DMS 273 treated with DMSO at 0.1 percent for 48 hours (cell line): Measurements from ENCODE around the gene RASD2.

Experiments
- DNase-seq: peaks from one replicate; lab custom pipeline; 2025; lab: John Stamatoyannopoulos, UW

Gene RASD2

DNA sequence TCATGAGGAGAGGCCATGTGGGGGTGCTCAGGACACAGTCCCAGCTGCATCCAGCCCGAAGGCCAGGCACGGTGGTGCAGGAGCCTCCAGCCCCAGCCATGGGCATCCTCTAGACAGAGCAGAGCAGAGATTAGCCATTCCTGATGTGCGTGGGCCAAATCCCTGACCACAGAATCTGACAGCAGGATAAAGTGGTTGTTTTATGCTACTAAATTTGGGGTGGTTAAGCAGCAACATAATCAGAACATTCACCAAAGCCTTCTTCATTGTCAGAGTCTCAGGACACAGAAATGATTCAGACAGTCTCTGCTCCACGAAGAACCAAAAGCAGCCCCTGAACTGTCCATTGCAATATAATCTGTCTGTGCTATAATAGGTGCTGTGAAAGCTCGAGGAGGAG, 19.7 kb downstream of the RASD2 start:
- DNase-seq: no peak

DNA sequence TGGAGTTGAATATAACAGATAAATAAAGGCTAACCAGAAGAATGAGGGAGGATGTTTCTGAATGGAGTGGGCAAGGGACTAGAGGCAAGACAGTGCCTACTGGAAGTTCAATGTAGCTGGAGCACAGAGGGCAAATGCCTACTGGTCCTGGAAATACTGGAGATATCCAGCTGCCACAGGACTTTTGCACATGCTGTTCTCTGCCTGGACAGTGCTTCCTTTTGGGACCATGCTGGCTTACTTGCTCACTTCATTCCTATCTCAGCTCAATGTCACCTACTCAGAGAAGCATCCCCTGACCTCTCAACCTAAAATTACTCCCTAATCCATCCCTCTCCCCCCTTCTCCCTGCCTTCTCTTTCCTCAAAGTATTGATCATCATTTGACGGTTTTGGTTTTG, 20.2 kb downstream of the RASD2 start:
- no peak for DNase-seq

DNA sequence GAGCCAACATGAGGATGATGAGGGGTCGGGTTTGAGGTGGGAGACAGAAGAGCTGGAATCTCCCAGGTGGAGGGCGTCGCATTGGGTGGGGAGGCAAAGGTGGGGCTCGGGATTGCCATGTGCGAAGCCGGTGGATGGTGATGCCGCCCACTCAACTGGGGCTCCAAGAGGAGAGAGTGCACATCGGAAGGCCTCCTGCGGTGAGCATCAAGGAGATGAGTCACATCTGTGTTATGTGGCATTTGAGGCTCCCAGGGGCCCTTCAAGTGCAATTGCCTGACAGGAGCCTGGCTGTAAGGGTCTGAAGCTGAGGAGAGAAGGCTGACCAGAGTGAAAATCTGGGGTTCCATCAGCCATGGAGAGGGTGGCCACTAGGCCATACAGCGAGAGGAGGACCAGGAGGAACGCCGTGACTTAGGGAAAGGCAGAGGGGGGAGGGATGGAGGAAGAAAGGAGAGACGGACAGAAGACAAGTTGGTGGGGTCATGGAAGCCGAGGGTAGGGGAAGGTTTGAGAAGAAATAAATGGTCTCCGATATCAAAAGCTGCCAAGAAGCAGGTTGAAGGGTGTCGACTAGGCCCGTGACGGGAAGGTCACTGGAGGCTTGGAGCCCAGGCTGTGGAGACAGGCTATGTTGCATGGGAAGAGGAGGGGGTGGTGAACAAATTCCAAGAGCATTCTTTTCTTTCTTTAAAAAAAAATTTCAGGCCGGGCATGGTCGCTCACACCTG, 21.3 kb downstream of the RASD2 start:
- no peak for DNase-seq

DNA sequence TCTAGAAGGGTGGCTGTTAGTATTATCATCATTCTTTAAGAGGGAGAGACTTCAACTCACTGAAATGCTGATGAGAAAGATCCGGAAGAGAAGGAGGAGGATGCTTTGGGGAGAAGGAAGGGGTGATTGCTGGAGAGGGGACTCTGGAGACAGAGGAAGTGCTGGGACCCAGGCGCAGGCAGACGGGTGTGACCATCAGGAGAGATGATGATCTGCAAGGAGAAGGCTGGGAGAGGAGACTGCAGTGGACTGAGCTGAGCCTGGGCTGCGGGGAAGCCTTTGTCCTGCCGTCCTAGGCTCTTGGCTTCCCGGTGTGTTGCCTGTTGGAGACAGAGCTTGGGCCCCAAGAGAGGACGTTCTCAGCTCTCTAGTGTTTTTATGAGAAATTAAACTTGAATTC, 22.6 kb downstream of the RASD2 start:
- DNase-seq: no peak

DNA sequence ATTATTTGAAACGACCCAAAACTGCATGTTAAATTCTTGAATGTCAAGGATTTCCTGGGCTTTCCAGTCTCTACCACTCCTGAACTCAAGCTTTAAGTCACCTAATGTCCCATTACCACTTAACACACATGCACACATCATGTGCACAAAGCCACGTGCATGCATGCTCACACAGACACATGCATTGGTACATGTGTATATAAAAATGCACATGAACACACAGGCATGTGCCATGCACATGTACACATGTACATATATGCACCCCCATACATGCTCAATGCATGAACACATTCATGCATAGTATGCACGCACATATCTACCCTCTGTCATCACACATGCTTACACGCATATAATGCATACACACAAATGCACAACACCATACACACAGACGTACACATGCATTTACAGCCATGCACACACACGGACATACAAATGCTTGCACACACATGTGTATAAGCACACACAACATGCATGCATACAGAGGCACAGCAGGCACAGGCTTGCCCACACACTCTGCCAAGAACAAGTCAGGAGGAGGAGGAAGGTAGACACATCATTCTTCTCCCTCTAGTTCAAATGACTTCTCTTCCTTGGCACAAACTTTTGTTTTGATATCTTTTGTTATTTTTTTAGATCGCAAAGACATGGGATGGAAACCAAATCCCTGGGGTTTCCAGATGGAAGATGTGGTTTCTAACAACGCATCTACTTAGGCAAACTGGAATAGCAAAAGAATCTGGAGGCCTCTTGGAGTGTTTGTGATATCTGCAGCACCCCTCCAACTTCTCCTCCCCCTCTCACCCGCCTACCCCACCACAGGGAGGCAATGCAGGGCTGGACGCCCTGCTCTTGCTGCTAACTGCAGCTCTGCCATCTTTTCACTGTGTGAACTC, 24.6 kb downstream of the RASD2 start:
- no peak for DNase-seq

DNA sequence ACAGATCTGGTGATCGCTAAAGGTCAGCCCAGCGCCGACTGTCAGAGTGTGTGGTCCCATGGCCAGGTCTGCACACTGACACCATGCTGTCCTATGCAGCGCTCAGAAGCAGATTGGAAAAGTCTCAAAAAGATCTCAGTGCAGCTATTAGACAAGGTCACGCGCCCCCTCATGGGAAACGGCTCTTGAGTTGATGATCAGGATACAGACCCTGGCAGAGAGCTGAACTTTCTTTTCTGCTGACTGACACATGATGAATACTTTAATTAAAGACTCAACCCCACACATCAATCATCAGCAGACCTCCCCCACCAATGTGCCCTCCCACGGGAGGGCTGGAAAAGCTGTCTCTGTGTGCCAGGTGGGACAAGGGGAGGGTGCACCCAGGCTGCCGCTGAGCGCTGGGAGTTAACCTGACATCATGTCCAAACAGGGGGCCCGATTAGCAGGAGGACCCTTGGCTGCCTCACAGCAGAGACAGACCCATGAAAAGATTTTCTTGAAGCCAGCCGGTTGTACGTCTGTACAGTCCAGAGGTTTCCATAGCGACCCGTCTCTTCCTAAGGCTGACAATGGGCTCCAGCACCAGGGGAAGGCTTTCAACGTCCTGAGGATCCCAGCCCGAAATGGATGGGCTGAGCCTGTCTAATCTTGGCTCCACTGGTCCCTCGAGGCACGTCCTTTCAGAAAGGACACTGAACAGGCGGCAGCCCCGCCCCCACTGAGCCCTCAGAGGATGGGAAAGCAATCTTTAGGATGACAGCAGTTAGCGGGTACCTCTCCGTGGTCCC, 26.9 kb downstream of the RASD2 start:
- DNase-seq: no peak

DNA sequence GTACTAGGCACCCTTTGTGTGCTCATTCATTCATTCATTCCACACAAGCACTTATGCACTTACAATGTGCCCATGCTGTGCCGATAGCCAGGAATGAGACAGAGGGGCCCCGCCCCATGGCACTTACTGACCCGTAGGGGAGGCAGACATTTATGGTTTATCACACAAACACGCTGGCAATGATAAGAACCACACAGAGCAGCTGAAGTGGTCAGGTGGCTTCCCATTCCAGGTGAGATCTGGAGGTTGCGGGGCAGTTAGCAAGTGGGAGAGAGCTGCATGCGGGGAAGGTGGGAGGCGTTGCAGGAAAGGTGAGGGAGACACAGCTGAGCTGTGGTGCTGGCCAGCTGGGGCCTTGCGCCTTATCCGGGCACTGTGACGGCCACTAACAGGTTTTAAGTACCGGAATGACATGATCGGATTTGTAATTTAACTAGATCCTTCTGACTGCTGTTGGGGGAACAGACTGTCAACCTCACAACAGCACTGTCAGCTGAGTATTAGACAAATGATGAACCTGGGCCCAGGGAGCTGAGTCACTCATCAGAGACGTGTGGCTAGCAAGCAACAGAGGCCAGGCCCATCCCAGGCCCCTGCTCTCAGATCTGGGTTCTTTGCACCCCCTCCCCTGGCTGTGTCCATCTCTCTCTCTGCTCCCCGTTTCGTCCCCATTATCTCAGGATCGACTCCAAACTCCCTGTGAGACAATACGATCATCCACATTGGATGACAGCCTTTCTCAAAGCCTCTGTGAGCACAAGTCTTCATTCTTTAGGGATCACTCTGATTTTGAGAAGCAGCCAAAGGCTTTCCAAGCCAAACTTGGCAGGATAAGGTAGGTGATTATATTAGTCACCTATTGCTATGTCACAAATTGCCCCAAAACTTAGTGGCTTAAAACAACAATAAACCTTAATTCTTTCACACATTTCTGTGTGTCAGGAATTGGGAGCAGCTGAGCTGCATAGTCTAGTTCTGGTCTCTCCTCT, 28.4 kb downstream of the RASD2 start:
- no peak for DNase-seq

DNA sequence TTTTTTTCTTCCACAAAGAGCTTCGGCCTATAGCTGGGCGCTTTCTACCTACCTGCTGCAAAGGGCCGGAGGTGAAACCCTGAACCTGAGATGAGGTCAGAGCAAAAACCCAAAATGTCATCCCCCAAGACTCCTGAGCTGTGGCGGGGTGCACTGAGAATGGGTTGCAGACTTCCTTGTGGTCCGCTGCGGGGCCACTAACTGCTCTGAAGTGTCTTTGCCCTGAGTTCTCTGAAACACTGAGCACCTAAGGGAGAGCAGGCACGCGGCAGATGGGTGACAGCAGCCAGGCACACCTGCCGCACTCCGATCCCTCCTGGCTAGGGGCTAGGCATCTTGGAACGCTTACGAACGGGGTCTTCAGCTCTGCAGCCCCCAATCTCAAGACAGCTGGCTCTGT, 29.3 kb downstream of the RASD2 start:
- no peak for DNase-seq

DNA sequence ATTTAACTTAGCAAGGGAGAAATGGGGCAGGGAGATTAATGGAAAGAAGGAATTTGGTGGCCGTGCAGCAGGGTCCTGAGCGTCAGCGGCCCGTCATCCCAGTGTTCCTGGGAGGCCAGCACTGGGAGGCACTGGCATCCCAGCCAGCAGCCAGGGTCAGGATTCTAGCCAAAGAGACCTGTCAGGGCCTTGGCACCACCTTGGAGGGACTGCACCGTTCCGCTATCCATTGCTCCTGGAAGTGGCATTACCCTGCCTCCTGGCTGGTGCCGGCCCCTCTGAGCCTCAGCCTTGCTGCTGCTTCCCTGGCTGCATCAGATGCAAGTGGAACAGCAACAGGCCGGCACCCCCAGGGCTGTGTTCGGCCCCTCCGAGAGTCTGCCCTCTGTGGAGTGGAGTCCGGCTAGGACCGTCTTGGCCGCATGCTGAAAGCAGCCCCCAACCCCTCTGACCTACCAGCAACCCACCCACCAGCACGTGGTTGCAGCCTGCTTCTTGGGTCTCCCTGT, 30.1 kb downstream of the RASD2 start:
- no peak for DNase-seq

DNA sequence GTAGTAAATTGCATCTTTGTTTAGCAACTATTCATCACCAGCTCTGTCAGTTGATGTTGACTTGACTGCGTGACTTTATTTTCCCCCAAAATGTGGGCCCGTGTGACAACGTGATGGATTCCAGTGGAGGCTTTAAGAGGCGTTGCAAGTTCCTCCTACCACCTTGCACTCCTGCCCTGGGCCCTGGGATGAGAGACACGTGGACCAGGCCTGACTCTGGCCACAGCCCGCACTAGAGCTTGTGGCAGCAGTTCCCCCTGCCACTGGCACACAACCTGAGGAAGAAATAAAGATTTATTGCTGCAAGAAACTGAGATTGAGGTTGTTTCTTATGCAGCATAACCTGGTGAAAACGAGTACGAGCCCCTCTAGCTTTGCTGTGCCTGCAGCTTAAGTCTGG, 31.9 kb downstream of the RASD2 start:
- no peak for DNase-seq

DNA sequence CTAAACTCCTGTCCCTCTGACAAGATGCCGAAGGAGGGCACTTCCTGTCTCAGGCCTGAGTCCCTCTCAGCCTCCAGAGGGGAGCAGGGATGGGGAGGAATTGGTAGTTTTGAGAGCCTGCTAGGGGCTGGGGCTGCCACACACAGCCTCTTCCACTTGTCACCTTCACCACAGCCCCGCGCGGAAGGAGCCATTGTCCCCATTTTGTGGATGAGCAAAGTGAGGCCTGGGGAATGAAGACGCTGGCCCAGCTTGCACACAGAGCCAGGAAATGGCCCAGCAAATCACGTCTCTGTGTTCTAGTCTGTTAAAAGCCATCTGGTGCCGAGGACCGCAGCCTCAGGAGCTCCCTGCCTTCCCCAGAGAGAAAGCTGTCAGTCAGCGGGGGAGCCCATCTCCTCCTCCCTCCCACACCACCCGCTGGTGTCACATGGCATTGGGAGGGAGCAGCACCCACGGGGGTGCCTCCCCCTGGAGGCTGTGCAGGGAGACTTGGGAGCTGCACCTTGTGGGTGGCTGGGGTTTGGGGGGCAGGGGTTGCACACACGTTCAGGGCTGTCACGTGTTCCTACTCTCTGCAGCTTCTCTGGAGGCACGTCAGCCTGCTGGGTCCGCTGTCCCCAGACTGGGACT, 34.6 kb downstream of the RASD2 start:
- no peak for DNase-seq

DNA sequence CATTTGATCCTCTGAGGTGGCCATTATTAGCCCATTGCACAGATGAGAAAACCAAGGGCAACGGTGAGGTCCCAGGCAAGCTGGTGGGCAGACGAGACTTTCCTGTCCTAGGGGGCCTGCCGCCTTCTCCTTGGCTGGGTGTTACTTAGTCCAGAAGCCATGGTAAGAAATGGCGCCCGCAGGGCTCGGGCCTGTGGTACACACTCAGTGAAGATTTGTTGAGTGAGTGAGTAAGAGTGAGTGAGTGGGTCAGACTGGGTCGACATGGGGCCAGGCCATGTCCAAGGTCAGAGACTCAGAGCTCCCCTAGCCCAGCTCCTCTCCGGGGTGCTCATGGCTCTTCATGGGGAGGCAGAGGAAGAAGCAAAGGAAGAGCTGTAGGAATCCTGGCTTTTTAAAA, 36.0 kb downstream of the RASD2 start:
- DNase-seq: no peak

DNA sequence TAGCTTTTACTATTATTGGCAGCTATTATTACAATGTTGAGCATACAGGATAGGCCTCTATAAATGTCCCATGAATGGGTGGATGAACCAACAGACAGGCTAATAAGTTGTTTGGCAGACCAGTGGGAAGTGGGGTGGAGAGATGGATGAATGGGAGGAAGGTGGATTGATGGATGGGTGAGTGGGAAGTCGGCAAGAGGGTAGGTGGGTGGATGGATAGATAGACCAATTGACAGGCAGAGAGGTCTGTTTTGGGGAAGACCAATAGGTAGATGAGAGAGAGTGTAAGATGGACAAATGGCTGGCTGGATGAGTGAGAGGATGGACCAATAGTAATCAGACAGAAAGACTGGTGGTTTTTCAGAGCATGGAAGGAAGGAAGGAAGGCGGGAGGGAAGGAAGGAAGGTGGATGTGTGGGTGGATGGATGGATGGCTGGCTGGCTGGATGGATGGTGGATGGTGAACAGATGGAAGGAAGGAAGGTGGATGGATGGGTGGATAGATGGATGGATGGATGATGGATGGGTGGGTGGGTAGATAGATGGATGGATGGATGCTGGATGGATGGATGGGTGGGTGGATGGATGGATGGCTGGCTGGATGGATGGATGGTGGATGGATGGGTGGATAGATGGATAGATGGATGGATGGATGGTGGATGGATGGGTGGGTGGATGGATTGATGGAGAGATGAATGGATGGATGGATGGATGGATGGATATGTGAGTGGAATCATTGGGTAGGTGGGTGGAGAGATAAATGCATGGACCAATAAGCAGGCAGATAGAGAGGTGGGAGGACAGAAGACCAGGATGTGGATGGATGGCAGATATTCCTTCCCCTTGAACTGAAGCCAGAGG, 37.4 kb downstream of the RASD2 start:
- no peak for DNase-seq

DNA sequence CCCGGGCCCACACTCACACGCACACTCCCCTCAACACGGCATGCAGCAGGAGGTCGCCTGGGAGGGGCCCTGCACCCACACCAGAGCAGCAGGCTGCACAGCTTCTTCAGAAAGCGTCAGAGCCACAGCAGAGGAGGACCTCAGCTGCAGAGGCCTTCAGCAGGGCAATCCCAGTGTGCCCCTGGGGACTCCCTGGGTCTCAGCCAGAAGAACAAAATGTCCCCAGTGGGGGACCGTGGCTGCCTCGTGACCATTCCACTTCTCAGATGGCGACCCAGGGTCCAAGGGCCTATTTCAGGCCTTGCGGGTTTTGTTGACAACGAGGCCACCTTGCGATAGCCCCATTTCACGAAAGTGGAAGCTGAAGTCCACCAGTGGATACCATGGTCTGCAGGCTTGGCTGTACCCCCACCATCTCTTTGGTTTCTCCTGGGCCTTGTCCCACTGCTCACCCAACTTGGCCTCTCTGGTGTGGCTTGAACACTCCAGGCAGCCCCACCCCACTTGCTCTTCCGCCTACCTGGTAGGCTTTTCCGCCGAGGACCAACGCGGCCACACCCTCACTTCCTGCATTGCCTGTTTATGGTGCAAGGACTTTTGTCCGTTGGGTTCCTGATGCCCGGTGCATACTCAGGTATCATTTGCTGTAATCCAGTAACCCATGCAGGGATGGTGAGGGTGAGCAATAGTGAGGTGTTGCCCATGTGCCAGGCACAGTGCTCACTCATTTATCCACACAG, 38.4 kb downstream of the RASD2 start:
- no peak for DNase-seq

DNA sequence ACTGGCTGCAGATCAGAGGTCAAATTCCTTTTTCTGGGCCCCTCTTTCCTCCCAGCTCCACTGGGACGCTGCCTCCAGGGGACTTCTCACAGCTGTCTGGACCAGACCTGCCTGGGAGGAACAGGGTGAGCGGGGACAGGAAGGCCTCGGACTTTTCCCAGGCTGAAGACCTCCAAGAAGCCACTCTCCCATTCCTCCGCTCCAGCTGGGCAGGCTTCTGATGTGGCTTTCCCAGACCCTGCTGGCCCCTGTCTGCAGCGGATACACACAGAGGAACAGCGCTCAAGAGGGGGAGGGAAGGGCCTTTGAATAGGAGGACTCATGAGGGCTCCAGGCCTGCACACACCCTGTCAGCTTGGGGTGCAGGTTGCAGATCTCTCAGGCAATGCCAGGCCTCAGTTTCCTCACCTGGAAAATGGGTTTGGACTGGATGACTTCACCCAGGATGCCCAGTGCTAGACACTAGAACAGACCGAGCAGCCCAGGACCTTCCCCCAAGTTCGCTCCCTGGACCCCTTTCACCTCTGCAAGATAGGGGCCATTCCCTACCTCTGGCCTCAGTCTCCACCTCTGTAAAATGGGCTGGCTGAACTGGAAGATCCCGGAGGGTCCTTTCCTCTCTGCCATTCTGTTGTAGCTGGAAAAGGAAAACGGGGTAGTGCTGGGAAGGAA, 39.9 kb downstream of the RASD2 start:
- DNase-seq: no peak

DNA sequence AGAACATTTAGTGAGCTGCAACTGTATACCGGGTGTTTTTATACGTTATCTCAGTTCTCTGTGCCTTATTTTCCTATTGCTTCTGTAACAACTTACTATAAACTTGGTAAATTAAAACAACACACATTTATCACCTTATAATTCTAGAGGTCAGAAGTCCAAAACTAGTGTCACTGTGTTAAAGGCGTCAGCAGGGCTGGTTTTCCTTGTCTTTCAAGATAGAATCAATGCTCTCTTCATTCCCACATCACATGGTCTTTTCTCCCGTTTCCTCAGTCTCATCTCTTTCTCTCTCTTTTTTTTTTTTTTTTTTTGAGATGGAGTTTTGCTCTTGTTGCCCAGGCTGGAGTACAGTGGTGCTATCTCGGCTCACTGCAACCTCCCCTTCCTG, 40.4 kb downstream of the RASD2 start:
- no peak for DNase-seq

DNA sequence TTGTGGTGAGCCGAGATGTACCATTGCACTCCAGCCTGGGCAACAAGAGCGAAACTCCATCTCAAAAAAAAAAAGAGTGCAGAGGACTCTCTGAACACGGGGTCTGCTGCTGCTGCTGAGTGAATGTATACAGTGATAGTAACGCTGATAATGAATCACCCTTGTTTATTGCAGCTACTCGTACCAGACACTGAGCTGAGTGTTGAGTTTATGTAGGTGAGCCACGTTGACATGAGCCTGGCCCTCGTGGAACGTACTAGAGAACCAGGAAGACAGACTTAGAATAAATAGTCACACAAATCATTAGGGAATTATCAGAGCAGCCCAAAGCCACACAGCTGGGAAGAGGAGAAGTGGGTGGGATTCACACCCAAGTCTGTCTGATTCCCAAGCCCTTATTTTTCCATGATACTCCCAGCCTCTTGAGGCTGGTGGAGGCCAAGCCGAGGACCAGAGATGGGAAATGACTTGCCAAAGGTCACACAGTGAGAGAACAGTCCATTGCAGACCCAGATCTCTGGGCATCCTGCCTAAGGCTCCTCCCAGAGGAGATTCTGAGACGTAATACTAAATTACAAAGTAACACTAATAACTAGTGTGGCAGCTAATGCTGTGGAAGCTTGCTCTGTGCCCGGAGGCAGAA, 41.7 kb downstream of the RASD2 start:
- DNase-seq: no peak
